GM12892 (cell line): Measurements from ENCODE around the gene GHR.

Experiments
- POLR2A ChIP-seq: IDR thresholded peaks from 2 replicates; pipeline ENCODE4 v1.6.1; 2011; ENCODE audit warnings: low read depth, low read length, control low read depth
- POLR2AphosphoS5 ChIP-seq: IDR thresholded peaks from 2 replicates; pipeline ENCODE4 v1.6.1; 2011; ENCODE audit warnings: low read depth, low read length, control low read depth
- TAF1 ChIP-seq: IDR thresholded peaks from 2 replicates; pipeline ENCODE4 v1.6.1; 2011; ENCODE audit warnings: low read depth, mild to moderate bottlenecking, control low read depth, low read length, borderline replicate concordance

- TF ChIP-seq POLR2A (no peak), POLR2AphosphoS5 (no peak), TAF1 (no peak)
Measured at GRCh38 chr5:42634575-42634974, 211.3 kb downstream of the GHR start.
